Anterior cingulate cortex (tissue), 58 donors: ENCODE results near the gene TRAF1.

Source experiments
- DNase-seq, 58 donors: peaks; one replicate each; lab custom pipeline; 2025; lab: John Stamatoyannopoulos, UW

The TRAF1 gene

DNA sequence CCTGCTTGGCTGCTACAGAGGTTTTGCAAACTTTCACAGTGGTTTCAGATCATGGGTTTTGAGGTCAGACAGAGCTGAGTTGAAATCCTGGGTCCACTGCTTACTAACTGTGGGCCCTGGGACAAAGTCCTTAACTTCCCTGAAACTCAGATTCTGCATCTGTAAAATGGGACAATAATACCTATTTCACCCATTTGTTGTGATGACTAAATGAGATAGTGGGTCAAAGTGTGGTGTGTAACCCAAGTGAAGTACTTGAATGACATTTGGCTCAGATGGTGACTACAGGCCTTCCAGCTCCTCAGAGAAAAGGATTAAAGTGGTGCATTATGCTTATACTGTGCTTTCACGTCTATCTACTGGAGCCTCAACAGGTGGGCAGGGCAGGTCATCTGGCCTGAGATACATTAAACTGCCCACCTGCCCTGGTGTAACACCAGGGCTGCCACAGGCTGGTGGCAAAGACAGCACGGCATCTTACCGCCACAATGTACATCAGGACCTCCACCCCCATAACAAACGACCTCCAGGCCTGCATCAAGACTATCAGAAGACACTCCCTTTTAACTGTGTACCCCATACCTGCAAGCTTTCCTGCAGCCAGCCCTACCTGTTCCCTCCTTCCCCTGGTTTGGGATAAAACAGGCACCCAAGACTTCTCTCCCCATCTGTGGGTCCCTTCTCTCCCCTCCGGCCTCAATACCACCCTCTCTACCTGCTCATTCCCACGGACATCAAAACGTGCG is 846 bp upstream of the TRAF1 start:
- DNase-seq, result no peak

DNA sequence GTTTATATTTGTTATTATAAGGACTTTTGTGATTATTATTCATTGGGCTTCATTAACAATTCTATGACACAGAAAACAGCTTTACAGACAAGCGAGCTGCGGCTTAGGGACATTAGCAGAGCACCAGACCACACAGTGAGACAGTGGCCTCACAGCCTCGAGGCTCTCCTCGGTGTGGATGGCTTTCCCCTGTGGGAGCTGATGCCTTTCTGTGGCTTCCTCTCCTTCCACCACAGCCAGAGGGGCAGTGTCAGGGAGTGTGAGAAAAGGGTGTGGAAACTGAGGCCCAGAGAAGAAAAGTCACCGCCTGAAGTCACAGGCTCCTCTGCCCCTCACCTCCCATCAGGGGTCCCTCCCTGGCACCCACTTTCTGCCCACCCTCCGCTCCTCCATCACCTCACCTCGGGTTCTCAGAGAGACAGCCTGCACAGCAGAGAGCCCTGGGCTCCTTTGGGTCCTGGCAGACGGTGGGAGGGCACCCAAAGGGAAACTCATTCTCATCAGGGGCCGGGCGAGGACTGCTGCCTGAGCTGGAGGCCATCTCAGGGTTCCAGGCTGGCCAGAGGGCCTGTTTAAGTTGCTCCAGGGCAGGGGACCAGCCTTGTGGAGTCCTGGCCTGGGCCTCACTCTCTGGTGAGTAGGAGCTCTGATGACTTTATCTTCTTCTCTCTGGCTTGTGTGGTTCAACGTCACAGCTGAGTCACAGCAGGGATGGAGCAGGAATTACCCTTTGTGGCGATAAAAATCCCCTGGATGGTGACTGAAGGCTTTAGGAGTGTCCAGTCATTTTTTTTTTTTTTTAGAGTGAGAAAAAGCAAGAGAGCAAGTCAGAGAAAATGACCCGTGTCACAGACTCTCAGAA is 830 bp downstream of the TRAF1 start:
- DNase-seq, result no peak

DNA sequence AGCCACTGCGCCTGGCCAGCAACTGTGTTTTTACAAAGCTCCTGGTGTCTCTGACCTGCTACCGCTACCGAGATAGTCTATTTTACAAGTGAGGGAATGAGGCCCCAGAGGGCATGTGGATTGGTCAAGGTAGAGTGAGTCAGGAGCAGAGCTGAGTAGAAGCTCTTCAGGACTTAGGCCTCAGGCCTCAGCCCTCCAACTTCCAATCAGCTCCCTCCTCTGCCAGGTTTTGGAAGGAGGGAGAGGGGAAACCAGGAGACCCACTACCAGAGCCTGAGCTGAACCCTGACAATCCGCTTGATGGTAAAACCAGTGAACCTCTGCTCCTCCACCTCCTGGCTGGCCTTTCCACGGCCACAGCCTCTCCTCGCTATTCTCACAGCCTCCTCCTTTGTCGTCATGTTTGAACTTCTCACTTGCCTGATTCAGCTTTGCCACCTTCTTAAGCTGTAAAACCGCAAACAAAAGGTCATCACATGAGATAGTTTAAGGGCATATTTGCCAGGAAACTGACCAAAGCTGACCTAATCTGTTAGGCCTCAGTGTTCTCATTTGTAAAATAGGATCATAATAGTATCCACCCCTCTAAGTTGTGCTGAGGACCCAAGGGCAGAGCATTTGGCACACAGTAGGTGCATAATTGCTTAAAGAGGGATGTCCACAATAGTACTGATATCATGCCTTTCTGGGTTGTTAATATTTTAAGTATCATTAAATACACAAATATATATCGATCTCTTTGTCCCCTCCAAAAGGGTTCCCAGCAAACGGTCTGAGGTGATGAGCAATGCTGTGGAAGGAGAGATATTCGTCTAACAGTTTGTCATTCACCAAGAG is 1.7 kb downstream of the TRAF1 start:
- DNase-seq, result no peak

DNA sequence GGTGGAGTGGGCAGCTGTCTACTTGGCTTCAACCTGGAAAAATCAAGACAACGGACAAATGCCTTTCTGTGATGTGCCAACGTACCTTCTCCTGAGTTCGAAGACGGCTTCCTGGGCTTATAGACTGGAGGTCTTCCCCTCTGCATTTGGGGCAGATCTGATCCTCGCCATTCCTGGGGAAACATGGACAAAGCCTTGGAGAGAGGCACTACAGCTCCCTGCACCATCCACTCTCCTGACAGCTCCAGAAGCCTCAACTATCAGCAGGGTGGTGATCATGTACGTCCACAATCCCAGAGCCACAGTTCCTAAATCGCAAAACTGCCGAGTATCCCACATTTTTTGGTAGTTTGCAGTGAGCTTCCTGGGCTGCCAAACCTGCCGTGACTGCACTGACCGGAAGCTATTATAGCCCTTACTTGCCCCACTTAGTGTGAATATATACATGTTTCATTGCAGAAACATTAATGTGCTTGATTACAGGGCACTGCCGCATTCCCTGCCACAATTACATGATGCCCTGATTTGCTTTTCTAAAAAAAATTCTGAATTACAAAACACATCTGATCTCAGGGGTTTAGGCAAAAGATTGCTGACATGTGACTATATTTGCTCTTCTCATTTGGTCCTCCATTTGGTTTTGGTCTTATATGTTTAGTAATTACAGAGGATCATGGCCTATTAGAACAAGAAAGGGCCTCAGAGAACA is 2.8 kb downstream of the TRAF1 start:
- DNase-seq, result no peak

DNA sequence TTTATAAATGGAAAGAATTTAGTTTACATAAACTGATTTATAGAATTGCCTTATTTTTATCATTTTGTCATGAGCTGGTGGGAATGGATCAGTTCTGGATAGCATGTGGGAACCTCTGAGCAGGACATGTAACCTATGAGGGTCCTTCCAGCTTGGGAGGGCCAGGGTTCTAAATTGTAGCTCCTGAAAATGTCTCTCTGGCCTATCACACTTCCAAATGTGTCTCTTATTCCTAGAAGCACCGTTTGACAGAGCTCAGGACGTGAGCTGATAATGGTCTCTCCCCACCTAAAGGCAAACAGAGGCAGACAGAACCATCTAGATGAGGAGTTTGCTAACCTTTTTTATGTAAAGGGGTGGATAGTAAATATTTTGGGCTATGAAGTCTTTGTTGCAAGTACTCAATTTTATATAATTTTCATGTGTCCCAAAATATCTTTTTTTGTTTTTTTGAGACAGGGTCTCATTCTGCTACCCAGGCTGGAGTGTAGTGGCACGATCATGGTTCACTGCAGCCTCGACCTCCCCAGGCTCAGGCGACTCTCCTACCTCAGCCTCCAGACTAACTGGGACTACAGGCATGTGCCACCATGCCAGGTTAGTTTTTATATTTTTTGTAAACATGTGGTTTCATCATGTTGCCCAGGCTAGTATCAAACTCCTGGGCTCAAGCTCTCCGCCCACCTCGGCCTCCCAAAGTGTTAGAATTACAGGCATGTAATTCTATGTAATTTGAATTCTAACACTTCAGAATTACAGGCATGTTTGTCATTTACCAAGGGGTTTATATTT is 4.0 kb downstream of the TRAF1 start:
- DNase-seq, result no peak

DNA sequence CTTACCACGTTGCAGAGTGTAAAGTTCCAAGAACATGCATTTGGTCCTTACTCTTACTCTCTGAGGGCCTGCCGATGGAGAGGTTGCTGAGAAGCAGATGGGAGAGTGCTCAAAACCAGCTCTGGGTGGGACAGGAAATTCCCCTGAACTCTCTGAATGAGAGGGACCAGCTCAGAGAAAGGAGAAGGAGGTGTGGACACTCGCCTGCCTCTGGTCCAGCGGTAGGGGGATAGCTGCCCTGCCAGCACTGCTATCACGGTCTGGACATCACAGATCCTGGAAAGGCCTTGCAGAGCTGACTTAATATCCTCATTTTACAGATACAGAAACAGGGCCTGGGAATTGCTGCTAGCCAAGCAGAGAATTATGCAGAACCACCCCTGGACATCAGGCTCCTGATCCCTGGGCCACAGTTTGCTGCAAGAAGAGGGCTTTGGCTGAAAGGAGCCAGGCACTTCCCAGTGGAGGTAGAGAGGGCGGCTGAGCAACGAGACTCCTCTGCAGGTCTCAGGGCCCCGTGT is 4.9 kb downstream of the TRAF1 start:
- no peak for DNase-seq

DNA sequence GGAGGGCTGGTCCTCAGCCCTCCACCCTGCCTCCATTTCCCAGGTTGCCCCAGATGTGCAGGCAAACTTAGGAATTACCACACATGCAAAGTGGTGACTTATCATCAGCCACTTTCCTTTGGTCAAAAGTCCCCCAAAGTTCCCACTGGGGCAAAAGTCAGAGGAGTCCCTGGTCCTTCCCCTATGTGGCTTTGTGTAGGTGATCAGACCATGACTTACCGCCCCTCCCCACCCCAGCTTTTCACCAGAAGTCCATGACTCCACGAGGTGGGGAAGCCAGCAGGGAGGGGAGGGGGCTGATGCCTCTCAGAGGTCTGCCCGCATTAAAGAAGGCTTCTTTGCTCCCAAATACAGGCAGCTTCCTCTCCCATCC is 5.8 kb downstream of the TRAF1 start:
- DNase-seq, result no peak

DNA sequence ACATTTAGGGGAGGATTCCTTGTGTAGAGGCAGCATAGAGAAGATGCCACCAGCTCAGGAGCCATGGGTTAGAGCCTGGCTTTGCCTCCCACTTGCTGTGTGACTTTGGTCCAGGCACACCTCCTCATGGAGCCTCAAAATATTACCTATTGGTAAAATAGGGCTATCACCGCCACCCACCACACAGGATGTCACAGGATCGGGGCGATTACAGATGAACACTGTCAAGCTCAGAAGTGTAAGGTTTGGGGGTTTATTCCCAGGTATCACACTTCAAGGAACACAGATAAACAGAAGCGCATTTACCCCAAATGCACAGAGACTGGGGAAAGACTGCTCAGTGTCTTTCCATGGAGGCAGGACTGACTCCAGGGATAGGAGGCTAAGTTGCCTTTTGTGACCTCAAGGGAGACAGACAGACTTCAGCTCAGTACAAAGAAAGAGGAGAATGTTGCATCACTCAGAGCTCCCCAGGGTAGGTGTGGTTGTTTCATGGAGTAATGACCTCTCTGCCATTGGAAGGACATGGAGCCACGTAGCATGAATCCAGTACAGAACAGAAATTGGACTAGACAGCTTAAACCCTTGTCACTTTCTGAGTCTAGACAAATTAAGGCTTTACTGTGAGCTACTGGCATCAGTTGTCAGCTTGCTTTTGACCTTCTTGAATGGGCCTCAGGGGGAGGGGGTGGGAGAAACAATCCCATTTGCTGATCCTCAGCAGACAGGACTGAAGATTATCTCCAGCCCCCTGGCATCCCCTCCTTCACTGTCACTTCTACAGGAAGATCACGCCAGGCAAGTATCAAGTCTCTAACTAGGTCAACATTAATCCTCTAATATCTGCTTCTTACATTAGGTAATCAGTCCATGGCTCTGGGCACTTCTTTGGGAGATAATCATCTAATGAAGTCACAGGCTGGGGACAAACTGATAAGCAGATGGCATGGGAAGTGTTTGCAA is 6.5 kb downstream of the TRAF1 start:
- DNase-seq, result no peak

DNA sequence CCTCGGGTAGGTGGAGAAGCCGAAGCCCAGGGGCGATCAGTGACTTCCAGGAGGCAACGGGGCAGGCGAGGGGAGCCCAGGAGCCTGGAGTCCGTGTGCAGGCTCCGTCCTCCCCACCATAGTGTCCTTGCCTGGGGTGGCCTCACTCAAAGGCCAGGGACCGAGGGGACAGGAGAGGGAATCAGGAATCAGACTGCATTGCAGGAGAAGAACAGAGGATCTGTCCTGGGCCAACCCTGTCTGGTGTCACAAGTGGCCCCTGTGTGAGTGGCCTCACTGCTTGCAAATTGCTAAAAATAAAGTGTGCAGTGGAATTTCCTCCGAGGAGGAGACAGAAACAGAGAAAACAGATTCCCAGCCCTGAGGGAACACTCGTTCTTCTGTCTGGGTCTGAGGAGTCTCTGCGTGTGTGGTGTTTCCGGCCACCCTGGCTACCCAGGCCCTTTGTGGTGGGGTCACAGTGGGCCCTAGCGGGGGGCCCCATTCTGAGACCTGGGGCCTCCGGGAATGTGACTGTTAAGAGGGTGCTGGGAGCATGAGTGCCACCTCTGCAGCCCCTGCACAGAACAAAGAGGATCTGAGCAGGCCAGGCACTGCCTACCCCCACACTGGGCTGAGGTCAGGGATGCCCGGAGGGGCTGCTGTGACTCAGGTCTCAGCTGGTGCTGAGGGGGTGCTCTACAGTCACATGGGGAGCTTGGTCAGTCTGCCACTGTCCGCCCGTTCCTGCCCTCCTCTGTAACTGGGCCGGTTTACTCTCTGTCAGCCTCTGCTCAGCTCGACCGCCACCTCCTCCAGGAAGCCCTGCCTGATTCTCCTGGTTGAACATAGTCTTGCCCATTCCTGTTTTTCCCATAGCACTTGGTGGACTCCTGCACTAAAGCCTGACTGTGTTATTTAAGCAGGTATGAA is 7.4 kb downstream of the TRAF1 start:
- peak in 1 of 58 donors; percentile 62 for DNase-seq

DNA sequence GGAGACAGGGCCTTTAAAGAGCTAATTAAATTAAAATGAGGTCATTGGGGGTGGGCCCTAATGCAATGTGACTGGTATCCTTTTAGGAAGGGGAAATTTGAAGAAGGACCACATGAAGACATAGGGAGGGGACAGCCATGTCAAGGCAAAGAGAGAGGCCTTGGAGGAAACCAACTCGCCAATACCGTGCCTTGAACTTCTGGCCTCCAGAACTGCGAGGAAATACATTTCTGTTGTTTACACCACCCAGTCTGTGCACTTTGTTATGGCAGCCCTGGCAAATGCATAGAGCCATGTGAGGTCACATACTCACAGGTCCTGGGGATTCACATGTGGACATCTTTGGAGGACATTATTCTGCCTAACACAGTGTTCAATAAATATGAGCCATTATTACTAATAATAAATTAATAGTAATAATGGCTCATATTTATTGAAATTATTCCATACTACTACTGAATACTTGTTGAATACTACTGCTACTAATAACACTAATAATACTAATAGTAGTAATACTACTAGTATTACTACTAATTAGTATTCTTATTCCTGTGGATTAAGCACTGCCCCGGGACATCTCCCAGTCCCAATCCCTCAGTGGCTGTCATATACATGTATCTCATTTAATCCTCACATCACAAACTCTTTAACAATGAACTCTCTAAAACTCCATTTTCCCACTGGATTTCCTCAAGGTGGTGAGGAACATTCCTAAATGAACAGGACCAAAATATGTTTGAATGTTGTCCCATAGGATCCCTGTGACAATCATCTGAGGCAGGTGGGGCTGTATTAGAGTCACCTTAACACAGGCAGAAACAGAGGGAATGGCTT is 8.4 kb downstream of the TRAF1 start:
- no peak for DNase-seq

DNA sequence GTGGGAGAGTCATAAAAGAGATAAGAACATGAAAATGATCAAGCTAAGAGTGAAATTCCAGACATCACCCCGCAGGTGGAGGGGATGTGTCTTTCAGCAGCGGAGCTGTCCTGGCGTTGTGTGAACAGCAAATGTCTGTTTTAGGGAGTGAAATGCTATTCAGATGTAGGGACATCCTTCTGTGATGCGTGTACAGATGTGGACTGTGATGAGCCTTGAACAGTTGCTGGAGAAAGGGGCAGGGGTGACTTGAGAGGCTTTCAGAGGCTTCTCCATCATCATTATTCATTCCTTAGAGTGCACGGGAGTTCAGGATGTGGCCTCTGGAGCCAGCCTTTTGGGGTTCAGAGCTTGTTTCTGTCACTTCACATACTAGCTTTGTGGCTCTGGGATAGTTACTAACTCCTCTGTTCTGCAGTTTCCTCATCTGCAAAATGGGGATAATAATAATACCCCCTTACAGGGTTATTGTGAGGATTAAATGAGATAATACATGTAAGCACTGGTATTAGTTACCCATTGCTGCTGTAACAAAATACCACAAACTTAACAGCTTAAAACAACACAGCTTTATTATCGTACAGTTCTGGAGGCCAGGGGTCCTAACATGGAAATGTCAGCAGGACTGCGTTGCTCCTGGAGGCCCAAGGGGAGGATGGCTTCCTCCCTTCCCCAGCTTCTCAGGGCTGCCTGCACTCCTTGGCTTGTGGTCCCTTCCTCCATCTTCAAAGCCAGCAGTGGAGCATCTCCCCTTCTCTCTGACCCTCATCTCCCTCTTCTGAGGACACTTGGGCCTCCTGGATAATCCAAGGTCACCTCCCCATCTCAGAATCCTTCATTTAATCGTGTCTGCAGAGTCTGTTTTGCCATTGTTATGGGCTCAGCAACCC is 9.4 kb downstream of the TRAF1 start:
- no peak for DNase-seq

DNA sequence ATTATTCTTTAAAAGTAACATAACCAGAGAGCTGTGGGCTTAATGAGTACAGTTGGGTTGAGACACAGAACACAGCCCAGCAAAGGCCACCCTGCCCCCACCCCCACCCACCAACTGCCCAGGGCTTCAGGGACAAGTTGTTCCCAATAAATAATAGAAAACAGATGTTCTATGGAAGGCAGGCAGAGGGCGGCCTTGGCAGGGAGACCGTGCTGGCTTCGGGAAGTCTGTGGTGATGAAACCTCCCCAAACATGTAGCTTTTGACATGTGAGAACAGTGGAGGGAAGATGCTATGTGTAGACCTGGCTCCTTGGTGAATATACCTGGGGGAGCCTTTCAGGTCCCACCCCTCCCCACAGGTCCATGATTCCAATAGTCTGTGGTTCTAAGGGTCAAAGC is 10.0 kb downstream of the TRAF1 start:
- peak in 34 of 58 donors; percentile 16 to 73 (median 42) for DNase-seq

DNA sequence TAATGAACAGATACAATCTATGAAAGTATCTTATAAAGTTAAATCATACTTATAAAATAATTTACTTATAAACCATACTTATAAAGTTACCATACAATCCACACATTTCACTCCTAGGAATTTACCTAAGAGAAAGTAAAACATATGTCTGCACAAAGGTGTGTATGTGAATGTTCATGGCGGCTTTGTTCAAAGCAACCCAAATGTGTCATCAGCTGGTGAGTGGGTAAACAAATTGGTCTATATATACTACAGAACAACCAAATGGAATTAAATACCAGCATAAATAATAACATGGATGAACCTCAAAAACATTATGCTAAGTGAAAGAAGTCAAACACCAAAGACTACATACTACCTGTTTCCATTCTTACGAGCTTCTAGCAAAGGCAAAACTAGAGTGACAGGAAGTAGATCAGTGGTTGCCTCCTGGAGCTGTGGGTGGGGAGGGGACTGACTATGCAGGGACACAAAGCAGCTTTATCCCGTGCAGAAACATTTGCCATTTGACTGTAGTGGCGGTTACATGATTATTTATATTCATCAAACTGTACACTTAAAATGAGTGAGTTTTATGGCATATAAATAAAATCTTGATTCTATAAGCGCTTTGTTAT is 10.6 kb downstream of the TRAF1 start:
- peak in 3 of 58 donors; percentile 9 to 25 (median 24) for DNase-seq

DNA sequence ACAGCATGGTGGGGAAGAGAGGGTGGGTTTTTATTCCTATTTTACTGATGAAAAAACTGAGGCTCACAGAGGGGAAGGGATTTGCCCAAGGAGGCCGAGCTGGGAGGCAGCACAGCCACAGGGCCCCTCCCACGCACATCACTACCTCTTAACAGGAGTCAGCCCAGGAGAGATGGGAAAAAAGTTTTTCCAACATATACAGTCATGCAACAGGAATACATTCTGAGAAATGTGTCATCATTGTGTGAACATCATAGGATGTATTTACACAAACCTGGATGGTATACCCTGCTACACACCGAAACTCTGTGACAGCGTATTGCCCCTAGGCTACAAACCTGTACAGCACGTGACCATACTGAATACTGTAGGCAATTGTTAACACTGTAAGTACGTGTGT is 11.6 kb downstream of the TRAF1 start:
- DNase-seq, result no peak

DNA sequence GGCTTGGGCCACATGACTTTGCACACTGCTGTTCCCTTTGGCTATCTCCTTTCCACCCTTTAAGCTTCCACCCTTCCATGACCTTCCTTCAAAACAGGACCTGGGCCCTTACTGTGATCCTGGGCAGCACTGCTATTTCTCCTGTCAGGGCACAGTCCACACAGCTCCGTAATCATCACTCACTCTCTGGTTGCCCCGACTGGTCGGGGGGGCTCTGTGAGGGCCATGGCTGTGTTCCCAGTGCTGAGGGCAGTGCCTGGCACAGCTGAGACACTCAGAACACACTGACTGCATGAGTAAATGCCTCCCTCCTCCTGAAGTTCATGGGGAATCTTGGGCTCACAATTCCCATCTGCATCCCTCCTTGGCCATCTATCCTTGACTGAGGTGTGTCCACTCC is 12.2 kb downstream of the TRAF1 start:
- peak in 51 of 58 donors; percentile 7 to 90 (median 68) for DNase-seq
